Measurements from ENCODE around the gene BRD8.

The BRD8 gene

GRCh38 chr5:138141734-138142133 is 36.7 kb downstream of the BRD8 start:
- FAIRE-seq: no peak
- TF ChIP-seq TAF1 (IDR thresholded peaks at IDR 0.05; ENCODE audit: low read depth, low read length): no peak
- TF ChIP-seq PAX5 (IDR thresholded peaks at IDR 0.05; ENCODE audit: insufficient read depth, low read length, severe bottlenecking): no peak
- TF ChIP-seq SPI1 (IDR thresholded peaks at IDR 0.05; ENCODE audit: low read depth, low read length): no peak
- no peak for TF ChIP-seq POLR2AphosphoS5 (IDR thresholded peaks at IDR 0.05; ENCODE audit: low read depth, low read length)
- TF ChIP-seq POU2F2 (IDR thresholded peaks at IDR 0.05; ENCODE audit: low read depth, low read length): no peak
- no peak for TF ChIP-seq POLR2A (IDR thresholded peaks at IDR 0.05; ENCODE audit: low read depth, low read length)
- DNase-seq (ENCODE audit: insufficient read length, low spot score): no peak

- DNase-seq (ENCODE audit: insufficient read length, low spot score): no peak
- no peak for FAIRE-seq
- TF ChIP-seq POU2F2 (IDR thresholded peaks at IDR 0.05; ENCODE audit: low read depth, low read length) (no peak), SPI1 (IDR thresholded peaks at IDR 0.05; ENCODE audit: low read depth, low read length) (no peak), PAX5 (IDR thresholded peaks at IDR 0.05; ENCODE audit: insufficient read depth, low read length, severe bottlenecking) (no peak), TAF1 (IDR thresholded peaks at IDR 0.05; ENCODE audit: low read depth, low read length) (no peak), POLR2A (IDR thresholded peaks at IDR 0.05; ENCODE audit: low read depth, low read length) (no peak), POLR2AphosphoS5 (IDR thresholded peaks at IDR 0.05; ENCODE audit: low read depth, low read length) (no peak)
Measured at GRCh38 chr5:138140268-138140667, 38.2 kb downstream of the BRD8 start.

- DNase-seq (ENCODE audit: insufficient read length, low spot score): no peak
- FAIRE-seq: no peak
- TF ChIP-seq SPI1 (IDR thresholded peaks at IDR 0.05; ENCODE audit: low read depth, low read length): no peak
- no peak for TF ChIP-seq PAX5 (IDR thresholded peaks at IDR 0.05; ENCODE audit: insufficient read depth, low read length, severe bottlenecking)
- no peak for TF ChIP-seq POLR2A (IDR thresholded peaks at IDR 0.05; ENCODE audit: low read depth, low read length)
- no peak for TF ChIP-seq TAF1 (IDR thresholded peaks at IDR 0.05; ENCODE audit: low read depth, low read length)
- TF ChIP-seq POU2F2 (IDR thresholded peaks at IDR 0.05; ENCODE audit: low read depth, low read length): no peak
- no peak for TF ChIP-seq POLR2AphosphoS5 (IDR thresholded peaks at IDR 0.05; ENCODE audit: low read depth, low read length)
Measured at GRCh38 chr5:138139781-138140090, 38.7 kb downstream of the BRD8 start.

GRCh38 chr5:138138949-138139780 is 39.3 kb downstream of the BRD8 start, which contains the start of gene NME5:
Gene NME5, minus strand, starts transcription at chr5:138139428. Its CDS starts 648 bp downstream, at chr5:138138780.
- DNase-seq (ENCODE audit: insufficient read length, low spot score): peak; percentile 56
- 0 out of 2 replicates have a peak, but pooled peaks have one; percentile 32 for TF ChIP-seq POU2F2 (IDR thresholded peaks at IDR 0.05; ENCODE audit: low read depth, low read length)
- no peak for TF ChIP-seq SPI1 (IDR thresholded peaks at IDR 0.05; ENCODE audit: low read depth, low read length)
- FAIRE-seq: peak; percentile 95

- DNase-seq (ENCODE audit: insufficient read length, low spot score): no peak
- no peak for TF ChIP-seq POLR2A (IDR thresholded peaks at IDR 0.05; ENCODE audit: low read depth, low read length)
- TF ChIP-seq TAF1 (IDR thresholded peaks at IDR 0.05; ENCODE audit: low read depth, low read length): no peak
- TF ChIP-seq SPI1 (IDR thresholded peaks at IDR 0.05; ENCODE audit: low read depth, low read length): no peak
- TF ChIP-seq POLR2AphosphoS5 (IDR thresholded peaks at IDR 0.05; ENCODE audit: low read depth, low read length): no peak
- TF ChIP-seq POU2F2 (IDR thresholded peaks at IDR 0.05; ENCODE audit: low read depth, low read length): no peak
- TF ChIP-seq PAX5 (IDR thresholded peaks at IDR 0.05; ENCODE audit: insufficient read depth, low read length, severe bottlenecking): no peak
- no peak for FAIRE-seq
Measured at GRCh38 chr5:138132543-138132942, 45.9 kb downstream of the BRD8 start.

GRCh38 chr5:138129347-138129746 is 49.1 kb downstream of the BRD8 start:
- FAIRE-seq: no peak
- TF ChIP-seq TAF1 (IDR thresholded peaks at IDR 0.05; ENCODE audit: low read depth, low read length): no peak
- no peak for DNase-seq (ENCODE audit: insufficient read length, low spot score)

GRCh38 chr5:138128334-138128733 is 50.1 kb downstream of the BRD8 start:
- no peak for DNase-seq (ENCODE audit: insufficient read length, low spot score)
- TF ChIP-seq TAF1 (IDR thresholded peaks at IDR 0.05; ENCODE audit: low read depth, low read length) (no peak), SPI1 (IDR thresholded peaks at IDR 0.05; ENCODE audit: low read depth, low read length) (no peak), POU2F2 (IDR thresholded peaks at IDR 0.05; ENCODE audit: low read depth, low read length) (no peak), PAX5 (IDR thresholded peaks at IDR 0.05; ENCODE audit: insufficient read depth, low read length, severe bottlenecking) (no peak), POLR2AphosphoS5 (IDR thresholded peaks at IDR 0.05; ENCODE audit: low read depth, low read length) (no peak), POLR2A (IDR thresholded peaks at IDR 0.05; ENCODE audit: low read depth, low read length) (no peak)
- no peak for FAIRE-seq

GRCh38 chr5:138115254-138115653 is 63.2 kb downstream of the BRD8 start:
- no peak for TF ChIP-seq POU2F2 (IDR thresholded peaks at IDR 0.05; ENCODE audit: low read depth, low read length)
- TF ChIP-seq PAX5 (IDR thresholded peaks at IDR 0.05; ENCODE audit: insufficient read depth, low read length, severe bottlenecking): no peak
- TF ChIP-seq POLR2A (IDR thresholded peaks at IDR 0.05; ENCODE audit: low read depth, low read length): no peak
- TF ChIP-seq TAF1 (IDR thresholded peaks at IDR 0.05; ENCODE audit: low read depth, low read length): no peak
- TF ChIP-seq SPI1 (IDR thresholded peaks at IDR 0.05; ENCODE audit: low read depth, low read length): no peak
- TF ChIP-seq POLR2AphosphoS5 (IDR thresholded peaks at IDR 0.05; ENCODE audit: low read depth, low read length): no peak
- no peak for FAIRE-seq
- DNase-seq (ENCODE audit: insufficient read length, low spot score): no peak

GRCh38 chr5:138111937-138112336 is 66.5 kb downstream of the BRD8 start:
- no peak for FAIRE-seq
- TF ChIP-seq POU2F2 (IDR thresholded peaks at IDR 0.05; ENCODE audit: low read depth, low read length) (no peak), PAX5 (IDR thresholded peaks at IDR 0.05; ENCODE audit: insufficient read depth, low read length, severe bottlenecking) (no peak), POLR2AphosphoS5 (IDR thresholded peaks at IDR 0.05; ENCODE audit: low read depth, low read length) (no peak), POLR2A (IDR thresholded peaks at IDR 0.05; ENCODE audit: low read depth, low read length) (no peak), TAF1 (IDR thresholded peaks at IDR 0.05; ENCODE audit: low read depth, low read length) (no peak), SPI1 (IDR thresholded peaks at IDR 0.05; ENCODE audit: low read depth, low read length) (no peak)
- DNase-seq (ENCODE audit: insufficient read length, low spot score): no peak

GRCh38 chr5:138111181-138111580 is 67.2 kb downstream of the BRD8 start:
- FAIRE-seq: no peak
- no peak for DNase-seq (ENCODE audit: insufficient read length, low spot score)
- no peak for TF ChIP-seq POLR2A (IDR thresholded peaks at IDR 0.05; ENCODE audit: low read depth, low read length)
- TF ChIP-seq TAF1 (IDR thresholded peaks at IDR 0.05; ENCODE audit: low read depth, low read length): no peak
- no peak for TF ChIP-seq POLR2AphosphoS5 (IDR thresholded peaks at IDR 0.05; ENCODE audit: low read depth, low read length)
- TF ChIP-seq SPI1 (IDR thresholded peaks at IDR 0.05; ENCODE audit: low read depth, low read length): no peak
- no peak for TF ChIP-seq POU2F2 (IDR thresholded peaks at IDR 0.05; ENCODE audit: low read depth, low read length)
- no peak for TF ChIP-seq PAX5 (IDR thresholded peaks at IDR 0.05; ENCODE audit: insufficient read depth, low read length, severe bottlenecking)

All from GM12891 (cell line).